Embryonic facial prominence (tissue), 1 donor: Measurements from ENCODE around the gene QPCTL.
A peak's percentile ranks its signal among the peaks of the same experiment; 100 is the strongest.

Source experiments
- DNase-seq: peaks from one replicate; pipeline ENCODE4 v3.0.0-alpha.2; 2016; ENCODE audit errors: extremely low spot score

Gene QPCTL

DNA sequence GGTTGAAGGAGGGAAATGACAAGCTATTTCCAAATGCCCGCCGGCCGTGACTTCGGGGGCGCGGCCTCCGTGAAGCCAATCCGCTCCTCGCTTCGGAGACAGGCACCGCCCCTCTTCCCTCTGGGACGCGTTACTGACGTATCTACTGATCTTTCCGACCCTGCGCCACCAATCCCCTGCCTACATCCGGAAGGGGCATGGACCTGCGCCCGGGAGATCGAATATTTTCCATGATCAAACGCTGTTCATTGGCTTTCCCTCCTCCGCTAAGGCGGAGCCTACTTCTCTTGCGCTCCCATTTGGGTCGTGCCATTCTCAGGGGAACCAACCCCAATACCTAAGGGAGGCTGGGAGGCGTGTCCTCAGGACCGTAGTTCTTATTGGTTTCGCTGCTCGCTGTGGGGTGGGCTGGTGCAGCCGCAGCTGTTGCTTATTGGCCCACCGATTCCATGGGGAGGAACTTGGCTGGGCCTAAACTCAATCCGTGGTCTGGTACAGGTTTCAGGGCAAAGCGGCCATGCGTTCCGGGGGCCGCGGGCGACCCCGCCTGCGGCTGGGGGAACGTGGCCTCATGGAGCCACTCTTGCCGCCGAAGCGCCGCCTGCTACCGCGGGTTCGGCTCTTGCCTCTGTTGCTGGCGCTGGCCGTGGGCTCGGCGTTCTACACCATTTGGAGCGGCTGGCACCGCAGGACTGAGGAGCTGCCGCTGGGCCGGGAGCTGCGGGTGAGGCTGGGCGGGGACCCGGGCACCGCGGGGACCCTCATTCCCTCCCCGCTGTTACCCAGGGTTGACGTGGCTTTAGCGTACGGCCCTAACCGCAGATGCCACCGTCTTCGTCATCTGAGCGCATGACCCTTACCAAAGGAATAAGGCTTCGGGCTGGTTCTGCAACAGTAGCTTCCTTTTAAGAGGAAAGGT is at the start of gene QPCTL:
TSS of gene QPCTL (plus strand) at position 480 of the 919 bp plus-strand sequence. CDS start at position 518, 38 bp downstream.
- peak; percentile 98 for DNase-seq

DNA sequence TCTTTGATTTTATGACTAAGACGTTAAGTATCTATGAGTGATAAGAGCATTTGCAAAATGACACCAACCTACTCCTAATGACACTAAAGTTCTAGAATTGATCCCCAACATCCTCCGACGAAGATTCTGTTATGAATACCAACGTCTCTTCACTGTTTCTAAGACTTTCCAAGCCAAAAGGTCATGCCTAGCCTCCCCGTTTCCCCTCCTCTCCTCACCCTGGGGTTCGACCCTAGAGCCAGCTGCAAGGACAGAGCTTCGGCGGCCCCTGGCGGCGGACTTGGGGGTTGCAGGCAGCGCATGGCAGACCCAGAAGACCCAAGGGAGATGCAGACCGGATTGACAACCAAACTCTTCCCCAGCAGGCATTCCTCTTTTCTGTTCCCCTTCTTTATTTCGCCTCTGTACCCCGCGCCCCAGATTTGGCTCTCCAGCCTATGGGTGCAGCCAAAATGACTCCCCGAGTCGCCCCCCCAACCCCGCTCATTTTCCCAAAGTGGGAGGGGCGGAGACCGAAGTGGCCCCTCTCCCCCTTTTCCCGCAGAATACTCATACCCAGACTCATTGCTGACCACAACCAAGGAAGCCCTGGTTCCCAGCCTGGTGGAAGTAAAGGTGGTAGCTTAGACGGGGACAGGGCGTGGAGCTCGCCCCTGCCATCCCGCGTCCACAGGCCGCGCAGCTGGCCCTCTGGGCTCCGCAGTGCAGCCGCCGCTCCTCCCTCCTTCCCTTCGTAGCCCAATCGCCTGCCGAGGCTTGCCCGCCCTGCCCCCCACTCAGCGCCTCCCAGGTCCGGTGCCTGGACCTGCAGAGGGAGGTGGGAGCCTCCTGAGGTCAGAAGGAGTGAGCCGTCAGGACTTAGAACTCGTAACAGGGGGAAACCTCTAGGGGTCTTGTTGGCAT is 49.2 kb upstream of the QPCTL start:
- peak; percentile 74 for DNase-seq

DNA sequence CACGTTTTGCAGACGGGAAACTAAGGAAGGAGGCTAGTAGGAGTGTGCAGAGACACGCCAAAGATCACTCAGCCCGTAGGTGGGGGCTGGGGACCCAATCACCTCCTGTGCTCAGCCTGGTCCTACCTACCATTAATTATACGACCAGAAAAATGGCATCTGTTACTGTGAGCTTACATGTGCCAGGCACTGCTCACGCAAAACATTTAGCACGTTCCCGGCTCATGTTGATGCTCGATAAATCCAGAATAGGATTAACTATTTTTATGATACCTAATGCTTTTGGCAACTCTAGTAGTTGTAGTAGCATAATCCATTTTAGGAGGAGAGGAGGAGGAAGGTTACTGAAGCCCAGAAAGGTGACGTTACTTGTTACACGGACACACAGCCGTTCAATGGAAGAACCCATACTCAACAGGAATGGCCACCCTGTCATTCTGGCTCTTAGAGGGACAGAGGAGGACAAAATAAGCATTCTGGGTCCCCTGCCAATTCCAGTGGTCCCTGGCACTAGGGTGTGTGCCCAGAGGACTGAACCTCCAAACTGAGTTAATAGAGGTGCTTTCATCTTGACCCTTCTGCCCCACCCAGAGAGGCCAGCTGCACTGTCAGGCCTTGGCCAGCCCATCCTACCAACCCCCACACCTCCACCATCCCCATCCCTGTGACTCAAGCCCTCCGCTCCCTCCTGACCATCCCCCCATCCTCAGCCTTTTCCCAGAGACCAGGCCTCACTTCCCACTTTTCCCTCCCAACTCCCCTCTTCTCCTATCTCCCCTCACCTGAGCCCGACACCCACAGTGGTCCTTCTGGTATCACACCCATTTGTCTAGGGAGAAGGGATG is 48.3 kb upstream of the QPCTL start:
- no peak for DNase-seq

DNA sequence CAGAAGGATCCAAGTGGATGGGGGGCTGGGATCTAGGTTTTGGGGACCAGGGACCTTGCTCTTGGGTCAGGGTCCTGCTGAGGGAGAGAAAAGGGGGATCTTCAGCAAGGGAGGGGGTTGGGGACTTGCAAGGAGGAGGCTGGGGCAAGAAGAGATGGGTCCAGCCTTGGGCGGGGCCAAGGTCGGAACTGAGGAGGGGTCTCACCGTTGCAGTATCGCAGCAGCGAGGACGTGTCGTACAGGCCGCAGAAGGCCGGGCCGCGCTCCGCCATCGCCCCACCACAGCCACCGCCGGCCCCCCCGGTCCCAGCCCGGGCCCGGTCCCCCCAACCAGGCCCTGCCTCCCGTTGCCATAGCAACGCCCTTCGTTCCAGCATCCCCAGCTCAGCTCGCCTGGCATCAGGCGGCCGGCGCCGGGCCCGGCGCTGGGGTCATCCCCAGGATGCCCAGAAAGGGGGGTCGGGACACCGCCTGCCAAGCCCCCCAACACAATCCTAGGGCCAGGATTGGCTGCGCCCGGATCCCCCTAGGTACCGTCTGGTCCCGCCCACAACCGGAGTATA is 47.3 kb upstream of the QPCTL start:
- no peak for DNase-seq

DNA sequence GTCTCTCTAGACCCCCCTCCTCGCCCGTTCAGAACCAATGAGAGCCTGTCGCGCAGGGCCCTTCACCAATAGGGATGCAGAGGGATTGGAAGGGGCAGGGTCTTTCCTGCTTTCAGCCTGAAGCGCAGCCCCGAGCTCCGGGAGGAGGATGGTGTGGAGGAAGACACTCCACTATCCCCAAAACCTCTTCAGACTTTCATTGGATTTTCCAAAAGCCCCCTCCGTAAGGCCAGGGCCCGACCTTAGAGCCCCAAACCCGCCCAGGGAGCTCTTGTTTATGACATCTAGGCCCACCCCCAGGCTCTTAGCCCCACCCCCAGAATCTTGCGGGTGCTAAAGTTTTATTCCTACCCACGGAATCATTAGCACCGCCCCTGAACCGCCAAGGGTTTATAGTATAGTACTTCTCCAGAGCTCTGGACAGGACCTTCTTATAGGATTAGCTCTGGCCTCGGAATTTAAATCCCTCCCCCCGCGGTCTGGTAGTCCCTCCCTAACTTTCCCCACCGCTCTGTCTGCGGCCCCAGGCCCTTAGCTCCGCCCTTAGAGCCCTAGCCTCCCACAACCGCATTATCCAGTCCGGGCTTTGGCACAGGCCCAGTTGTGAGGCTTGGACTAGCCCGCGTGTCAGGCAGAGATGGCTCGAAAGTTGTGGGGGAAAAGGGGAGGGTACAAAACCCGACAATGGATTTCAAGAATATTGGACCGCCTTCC is 46.7 kb upstream of the QPCTL start:
- peak; percentile 58 for DNase-seq

DNA sequence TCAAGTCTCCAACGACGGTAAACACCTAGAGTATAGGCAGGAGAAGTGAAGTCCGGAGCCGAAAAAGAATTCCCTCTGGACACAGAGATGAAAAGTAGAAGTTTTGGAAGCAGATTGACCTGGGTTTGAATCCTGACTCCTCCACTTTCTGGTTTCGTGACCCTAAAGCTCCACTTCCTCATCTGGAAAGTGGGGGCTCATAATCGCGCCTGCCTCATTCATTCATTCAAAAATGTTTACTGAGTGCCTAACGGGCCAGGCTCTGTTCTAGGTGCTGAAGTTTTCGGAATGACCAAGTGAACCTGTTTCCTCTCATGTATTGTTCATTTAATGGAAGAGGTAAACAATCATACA is 46.1 kb upstream of the QPCTL start:
- no peak for DNase-seq

DNA sequence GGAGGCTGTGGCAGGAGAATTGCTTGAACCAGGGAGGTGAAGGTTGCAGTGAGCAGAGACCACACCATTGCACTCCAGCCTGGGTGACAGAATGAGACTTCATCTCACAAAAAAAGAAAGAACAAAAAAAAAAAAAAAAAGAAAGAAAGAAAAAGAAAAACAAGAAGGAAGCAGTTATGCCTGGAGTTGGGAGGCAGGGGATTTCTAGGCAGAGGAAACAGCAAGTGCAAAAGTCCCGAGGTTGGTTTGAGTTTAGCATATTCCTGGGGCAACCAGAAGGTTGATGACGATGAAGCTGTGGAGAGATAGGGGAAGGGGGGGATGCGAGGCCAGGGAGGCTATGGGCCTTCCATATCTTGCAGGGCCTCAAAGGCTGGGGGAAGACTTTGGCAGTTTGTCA is 41.7 kb upstream of the QPCTL start:
- DNase-seq: no peak

DNA sequence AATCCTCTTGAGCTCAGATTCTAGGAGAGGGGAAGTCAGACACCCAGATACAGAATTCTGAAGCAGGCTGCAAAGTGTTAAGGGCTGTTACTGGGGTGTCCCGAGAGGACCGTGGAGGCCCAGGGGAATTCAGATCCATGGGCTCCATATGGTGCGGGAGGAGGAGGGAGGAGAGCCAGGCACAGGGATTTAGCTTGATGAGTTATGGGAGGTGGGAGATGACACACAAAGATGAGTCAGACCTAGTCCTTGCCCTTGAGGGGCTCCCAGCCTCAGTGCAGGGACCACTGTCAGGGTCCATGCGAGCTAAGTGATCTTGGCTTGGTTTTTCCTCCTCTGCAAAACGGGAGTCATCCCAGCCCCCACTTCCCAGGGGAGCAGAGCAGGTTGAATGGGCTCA is 38.8 kb upstream of the QPCTL start:
- no peak for DNase-seq

DNA sequence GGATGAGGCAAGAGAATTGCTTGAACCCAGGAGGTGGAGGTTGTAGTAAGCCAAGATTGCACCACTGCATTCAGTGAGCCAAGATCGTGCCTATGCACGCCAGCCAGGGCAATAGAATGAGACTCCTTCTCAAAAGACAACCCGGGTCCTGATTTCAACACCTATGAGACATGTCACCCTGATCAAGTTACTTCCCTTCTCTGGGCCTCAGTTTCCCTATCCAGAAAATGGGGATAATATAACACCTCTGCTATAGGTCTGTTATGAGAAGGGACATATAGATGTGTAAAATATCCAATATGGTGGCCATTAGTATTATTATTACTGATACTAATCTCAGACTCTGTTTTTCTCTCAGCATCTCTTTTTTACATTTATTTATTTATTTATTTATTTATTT is 37.4 kb upstream of the QPCTL start:
- DNase-seq: no peak

DNA sequence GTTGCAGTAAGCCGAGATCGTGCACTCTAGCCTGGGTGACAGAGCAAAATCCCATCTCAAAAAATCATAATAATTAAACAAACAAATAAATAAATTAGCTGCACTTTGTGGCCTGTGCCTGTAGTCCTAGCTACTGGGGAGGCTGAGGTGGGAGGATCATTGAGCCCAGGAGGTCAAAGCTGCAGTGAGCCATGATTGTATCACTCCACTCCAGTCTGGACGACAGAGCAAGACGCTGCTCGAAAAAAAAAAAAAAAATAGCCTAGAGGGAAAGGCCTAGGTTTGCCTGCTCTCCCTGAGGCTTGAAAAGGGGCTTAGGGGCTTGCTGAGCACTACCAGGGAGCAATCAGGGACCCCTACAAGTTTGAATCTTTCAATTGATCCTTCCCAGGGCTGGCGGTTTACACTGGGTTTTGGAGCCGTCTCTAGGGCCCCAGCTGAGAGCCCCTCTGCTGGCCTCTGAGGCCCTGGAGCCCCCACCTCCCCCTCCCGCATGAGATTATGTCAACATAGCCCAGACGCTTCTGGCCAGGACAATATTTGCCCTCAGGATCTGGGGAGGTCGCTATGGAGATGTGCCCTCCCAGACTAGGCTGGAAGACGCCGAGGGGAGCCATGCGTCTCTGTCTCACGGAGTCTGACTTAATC is 34.8 kb upstream of the QPCTL start:
- no peak for DNase-seq

DNA sequence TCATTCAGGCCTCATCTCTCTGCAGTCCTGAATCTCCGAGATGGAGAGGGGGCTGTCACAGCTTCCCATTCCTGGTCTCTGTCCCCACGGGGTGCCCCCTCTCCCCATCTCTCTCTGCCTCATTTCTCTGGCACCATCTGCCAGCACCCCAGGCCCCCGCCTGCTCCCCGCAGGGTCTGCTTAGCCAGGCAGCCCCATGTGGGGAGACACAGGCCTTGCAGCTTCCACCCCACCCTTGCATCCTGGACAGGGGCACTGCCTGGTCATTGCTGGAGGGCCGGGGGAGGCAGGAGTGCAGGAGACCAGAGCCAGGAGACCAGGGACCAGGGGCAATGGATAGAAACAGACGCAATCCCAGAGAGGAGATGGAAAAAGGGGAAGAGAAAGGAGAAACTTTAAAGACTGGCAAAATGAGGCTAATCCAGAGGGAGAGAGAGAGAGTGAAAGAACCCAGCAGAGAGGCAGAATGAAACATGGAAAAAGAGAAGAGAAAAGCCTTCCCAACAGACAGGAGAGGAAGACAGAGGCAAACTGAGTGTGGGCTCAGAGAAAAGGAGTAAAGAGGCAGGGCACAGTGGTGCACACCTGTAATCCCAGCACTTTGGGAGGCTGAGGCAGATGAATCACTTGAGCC is 33.3 kb upstream of the QPCTL start:
- DNase-seq: no peak

DNA sequence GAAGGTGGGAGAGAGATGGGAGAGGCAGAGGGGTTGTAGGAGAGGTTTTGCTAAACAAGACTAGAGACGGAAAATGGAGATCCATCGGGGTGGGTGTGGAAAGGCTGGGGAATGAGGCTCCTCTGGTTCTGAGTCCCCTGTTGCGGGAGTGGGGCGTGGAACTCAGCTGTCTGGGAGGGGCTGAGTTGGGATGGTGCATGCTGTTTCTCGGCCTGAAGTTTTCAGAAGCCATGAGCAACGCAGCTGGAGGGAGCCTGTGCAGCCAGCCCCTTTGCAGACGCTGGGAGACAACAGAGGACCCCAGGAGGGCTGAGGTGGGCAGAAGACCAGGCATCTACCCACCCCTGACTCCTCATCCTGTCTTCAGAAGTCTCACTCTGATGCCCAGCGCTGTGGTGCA is 31.8 kb upstream of the QPCTL start:
- DNase-seq: no peak

DNA sequence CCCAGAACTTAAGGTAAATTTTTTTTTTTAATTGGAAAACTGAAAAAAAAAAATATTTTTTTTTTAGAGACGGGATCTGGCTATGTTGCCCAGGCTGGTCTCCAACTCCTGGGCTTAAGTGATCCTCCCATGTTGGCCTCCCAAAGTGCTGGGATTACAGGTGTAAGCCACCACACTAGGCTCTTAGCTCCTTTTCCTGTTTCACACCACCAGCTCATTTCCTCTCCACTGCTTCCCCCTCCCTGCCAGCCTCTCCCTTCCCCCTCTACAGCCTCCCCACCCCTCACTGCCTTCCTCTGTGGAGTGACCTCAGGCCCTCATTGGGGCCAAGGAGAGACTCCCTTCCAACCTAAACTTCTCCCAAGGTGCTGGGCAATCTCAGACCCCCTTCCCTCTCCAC is 28.7 kb upstream of the QPCTL start:
- DNase-seq: no peak

DNA sequence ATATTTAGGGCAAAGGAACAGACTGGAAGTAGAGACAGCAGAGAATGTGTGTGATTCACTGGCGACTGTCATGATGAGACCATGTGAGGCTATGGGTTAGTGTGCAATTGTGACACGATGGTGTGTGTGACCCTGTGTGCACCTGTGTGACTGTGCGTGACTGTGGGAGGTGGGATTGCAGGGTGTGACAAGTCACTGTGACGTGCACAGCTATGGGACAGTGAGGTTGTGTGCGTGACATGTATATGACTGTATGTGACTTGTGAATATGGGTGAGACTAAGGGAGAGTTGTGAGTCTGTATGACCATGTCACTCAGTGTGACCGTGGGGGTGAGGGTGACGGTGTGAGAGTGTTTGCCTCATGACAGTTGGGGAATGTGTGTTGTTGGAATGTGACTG is 27.9 kb upstream of the QPCTL start:
- no peak for DNase-seq

DNA sequence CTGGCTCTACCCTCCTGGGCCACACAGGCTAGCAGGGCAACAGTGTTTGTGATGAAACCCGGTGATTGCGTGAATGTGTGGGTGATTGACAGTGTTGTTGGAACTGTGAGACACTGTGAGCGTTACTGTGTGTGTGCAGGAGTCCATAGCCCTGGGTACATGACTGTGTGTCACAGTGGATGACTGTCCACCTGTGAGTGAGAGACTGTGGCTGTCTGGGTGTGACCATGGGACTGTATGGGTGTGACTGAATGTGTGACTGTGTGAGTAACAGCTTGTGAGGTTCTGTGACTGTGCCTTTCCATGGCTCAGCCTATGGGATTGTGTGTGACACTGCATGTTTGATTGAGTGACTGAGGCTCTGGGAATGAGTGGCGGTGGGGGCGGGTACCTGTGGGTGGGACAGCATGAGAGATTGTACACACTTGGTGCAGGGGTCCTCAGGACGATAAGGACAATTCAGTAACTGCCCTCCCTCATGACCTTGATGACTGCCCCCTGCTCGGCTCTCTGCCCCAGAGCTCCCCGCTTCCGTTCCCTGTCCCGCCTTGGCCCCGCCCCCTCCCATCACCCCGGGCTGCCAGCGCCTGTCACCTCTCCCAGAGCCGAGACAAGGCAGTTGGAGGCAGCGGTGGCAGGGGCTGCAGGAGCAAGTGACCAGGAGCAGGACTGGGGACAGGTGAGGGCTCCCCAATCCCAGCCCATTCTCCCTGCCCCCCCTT is 24.7 kb upstream of the QPCTL start, which contains the start of gene GIPR:
TSS of gene GIPR (plus strand) at position 602 of the 722 bp plus-strand sequence. CDS start 1,300 bp downstream, outside the sequence.
- DNase-seq: no peak

DNA sequence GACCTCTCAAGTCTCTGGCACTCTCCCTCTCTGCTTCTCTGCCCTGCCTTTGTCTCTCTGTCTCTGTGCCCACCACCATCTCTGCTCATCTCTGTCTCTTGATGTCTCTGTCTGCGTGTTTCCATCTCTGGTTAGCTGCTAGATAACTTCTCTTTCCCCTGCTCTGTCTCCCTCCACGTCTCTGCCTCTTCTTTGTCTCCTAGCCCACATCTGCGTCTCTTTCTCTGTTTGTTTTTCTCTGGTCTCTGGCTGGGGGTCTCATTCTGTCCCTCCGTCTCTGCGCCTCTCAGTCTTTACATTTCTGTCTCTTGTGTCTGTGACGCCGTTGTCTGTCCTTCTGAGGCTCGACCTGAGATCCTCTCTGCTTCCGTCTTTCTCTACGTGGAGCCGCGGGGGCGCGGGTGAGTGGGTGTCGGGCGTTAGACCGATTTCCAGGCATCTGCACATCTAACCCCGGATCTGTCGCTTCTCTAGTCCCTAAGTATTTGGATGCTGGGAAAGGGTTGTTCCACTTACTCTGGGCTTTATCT is 24.1 kb upstream of the QPCTL start:
- DNase-seq: no peak

DNA sequence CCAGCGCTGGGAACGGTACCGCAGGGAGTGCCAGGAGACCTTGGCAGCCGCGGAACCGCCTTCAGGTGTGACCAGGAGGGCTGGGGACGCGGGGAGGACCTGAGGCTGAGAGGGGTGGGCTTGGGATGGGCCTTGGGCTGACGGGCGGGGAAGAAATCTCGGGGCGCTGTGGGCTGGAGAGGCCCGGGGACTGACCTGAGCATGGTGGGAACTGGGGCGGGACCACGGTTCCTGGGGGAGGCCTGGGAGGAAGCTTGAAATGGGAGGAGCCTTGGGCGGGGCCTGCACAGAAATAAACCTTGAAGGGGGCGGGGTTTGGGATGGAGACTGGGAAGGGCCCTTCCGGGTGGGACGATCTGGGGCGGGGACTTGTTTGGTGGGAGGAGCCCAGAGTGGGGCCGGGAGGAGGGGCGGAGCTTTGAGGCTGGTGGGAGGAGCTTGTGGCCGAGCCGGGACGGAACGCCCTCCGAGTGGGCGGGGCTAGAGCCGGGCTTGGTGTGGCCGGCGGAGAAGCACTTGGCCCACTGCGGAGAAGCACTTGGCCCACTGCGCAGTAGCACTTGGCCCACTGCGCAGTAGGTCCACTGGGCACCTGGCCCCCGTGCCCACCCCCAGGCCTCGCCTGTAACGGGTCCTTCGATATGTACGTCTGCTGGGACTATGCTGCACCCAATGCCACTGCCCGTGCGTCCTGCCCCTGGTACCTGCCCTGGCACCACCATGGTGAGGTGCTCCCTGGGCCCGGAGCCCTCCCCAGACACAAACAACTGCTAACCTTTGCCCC is 21.6 kb upstream of the QPCTL start:
- DNase-seq: no peak

DNA sequence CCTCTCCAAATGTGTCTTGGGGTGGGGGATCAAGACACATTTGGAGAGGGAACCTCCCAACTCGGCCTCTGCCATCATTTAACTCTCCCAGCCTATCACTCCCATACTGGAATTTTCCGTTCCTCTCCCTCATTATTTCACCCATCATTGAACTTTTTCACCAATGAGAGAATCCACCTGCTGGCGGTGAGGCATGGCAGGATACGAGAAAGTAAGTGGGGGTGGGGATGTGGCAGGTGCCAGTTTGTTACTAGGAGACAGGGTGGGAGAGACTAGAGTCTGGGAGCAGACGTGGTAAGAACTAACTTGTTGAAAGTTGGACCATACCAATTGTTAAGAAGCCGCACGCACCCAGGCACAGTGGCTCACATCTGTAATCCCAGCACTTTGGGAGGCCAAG is 17.5 kb upstream of the QPCTL start:
- no peak for DNase-seq
